ENCODE data around the gene ADD2. TPM values are rescaled to one million over a fixed set of nuclear protein-coding genes. Genes with fewer than 3 reads are reported as not detected.

The ADD2 gene
- total RNA-seq, 1 experiment from 2014 or later: 5.6 TPM

GRCh38 chr2:70616168-70616694 is 151.8 kb downstream of the ADD2 start:
- intact Hi-C loops (cut with micrococcal nuclease; ENCODE audit: unreplicated experiment): loop anchor here (2.0 kb wide), 1 partner anchor 311 kb away; no protein-coding TSS in a partner anchor
- CTCF ChIA-PET: no interaction called here
- Histone ChIP-seq H3K4me1 (ENCODE audit: insufficient read depth, low read length, poor library complexity, severe bottlenecking) (no peaks in the 10 kb centered on the region), H3K36me3 (ENCODE audit: insufficient read depth, low read length, poor library complexity, severe bottlenecking) (no peaks in the 10 kb centered on the region), H3K27ac (ENCODE audit: low read depth, low read length, poor library complexity, severe bottlenecking) (no peak overlapping the region), H3K9me3 (ENCODE audit: low read depth, low read length, poor library complexity, severe bottlenecking) (no peaks in the 10 kb centered on the region), H3K27me3 (replicated peaks; ENCODE audit: insufficient read depth, low read depth, low read length, poor library complexity) (peaks cover 15% of the 10 kb centered on the region), H3K4me3 (ENCODE audit: low read depth, low read length, poor library complexity, severe bottlenecking) (no peak overlapping the region)
- DNase-seq (ENCODE audit: low spot score): no peak
- POLR2A ChIA-PET (ENCODE audit: low non-redundant PET): no interaction called here
- BruUV-seq (replicated peaks): no TSS peak
- TF ChIP-seq EZH2 (IDR thresholded peaks at IDR 0.05; ENCODE audit: borderline replicate concordance, low read depth, low read length, poor library complexity, severe bottlenecking) (no peak), CTCF (conservative IDR thresholded peaks at IDR 0.05; ENCODE audit: low read depth, low read length) (no peak)

- peaks cover 15% of the 10 kb centered on the region for H3K27me3 ChIP-seq (replicated peaks; ENCODE audit: insufficient read depth, low read depth, low read length, poor library complexity)
- no TSS peak for BruUV-seq (replicated peaks)
- no peak overlapping the region for H3K27ac ChIP-seq (ENCODE audit: low read depth, low read length, poor library complexity, severe bottlenecking)
- ChIA-PET POLR2A (ENCODE audit: low non-redundant PET) (no interaction called here), CTCF (no interaction called here)
- TF ChIP-seq CTCF (conservative IDR thresholded peaks at IDR 0.05; ENCODE audit: low read depth, low read length) (no peak), EZH2 (IDR thresholded peaks at IDR 0.05; ENCODE audit: borderline replicate concordance, low read depth, low read length, poor library complexity, severe bottlenecking) (no peak)
- H3K4me3 ChIP-seq (ENCODE audit: low read depth, low read length, poor library complexity, severe bottlenecking): no peak overlapping the region
- DNase-seq (ENCODE audit: low spot score): no peak
- H3K9me3 ChIP-seq (ENCODE audit: low read depth, low read length, poor library complexity, severe bottlenecking): no peaks in the 10 kb centered on the region
- no peaks in the 10 kb centered on the region for H3K4me1 ChIP-seq (ENCODE audit: insufficient read depth, low read length, poor library complexity, severe bottlenecking)
- intact Hi-C loops (cut with micrococcal nuclease; ENCODE audit: unreplicated experiment): no loop called here
- no peaks in the 10 kb centered on the region for H3K36me3 ChIP-seq (ENCODE audit: insufficient read depth, low read length, poor library complexity, severe bottlenecking)
Measured at GRCh38 chr2:70615222-70615621, 152.8 kb downstream of the ADD2 start.

DNA sequence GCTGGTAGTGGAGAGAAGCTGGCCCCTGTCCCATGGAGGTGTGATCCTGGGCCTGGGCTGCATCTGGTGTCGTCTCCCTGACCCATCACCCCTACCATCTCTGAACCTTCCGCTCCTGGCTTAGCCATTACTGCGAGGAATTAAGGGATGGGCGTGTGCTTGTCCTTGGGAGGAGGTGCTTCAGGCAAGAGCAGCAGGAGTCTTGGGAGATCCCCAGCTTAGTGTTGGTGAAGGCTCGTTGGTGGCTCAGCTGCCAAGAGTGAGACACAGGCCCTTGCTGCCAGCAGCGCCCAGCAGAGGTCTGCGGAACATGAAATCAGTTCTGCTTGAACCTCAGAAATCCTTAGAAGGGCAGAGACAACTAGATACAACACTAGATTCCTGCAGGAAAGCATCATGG is 154.5 kb downstream of the ADD2 start:
- intact Hi-C loops (cut with micrococcal nuclease; ENCODE audit: unreplicated experiment): no loop called here
- H3K36me3 ChIP-seq (ENCODE audit: insufficient read depth, low read length, poor library complexity, severe bottlenecking): no peaks in the 10 kb centered on the region
- H3K4me1 ChIP-seq (ENCODE audit: insufficient read depth, low read length, poor library complexity, severe bottlenecking): no peaks in the 10 kb centered on the region
- BruUV-seq (replicated peaks): no TSS peak
- H3K27ac ChIP-seq (ENCODE audit: low read depth, low read length, poor library complexity, severe bottlenecking): no peak overlapping the region
- CTCF ChIA-PET: no interaction called here
- no peak overlapping the region for H3K4me3 ChIP-seq (ENCODE audit: low read depth, low read length, poor library complexity, severe bottlenecking)
- no peak for DNase-seq (ENCODE audit: low spot score)
- no peaks in the 10 kb centered on the region for H3K9me3 ChIP-seq (ENCODE audit: low read depth, low read length, poor library complexity, severe bottlenecking)
- POLR2A ChIA-PET (ENCODE audit: low non-redundant PET): no interaction called here
- peaks cover 11% of the 10 kb centered on the region for H3K27me3 ChIP-seq (replicated peaks; ENCODE audit: insufficient read depth, low read depth, low read length, poor library complexity)
- TF ChIP-seq EZH2 (IDR thresholded peaks at IDR 0.05; ENCODE audit: borderline replicate concordance, low read depth, low read length, poor library complexity, severe bottlenecking): no peak
- no peak for TF ChIP-seq CTCF (conservative IDR thresholded peaks at IDR 0.05; ENCODE audit: low read depth, low read length)
